Testis (tissue), 2 donors: ENCODE results near the gene AIG1.

Source experiments
- POLR2A ChIP-seq: fragments of 450-650 bp; IDR thresholded peaks from one replicate; pipeline ENCODE4 v1.6.1; 2017; ENCODE audit warnings: antibody characterized with exemption, mild to moderate bottlenecking, moderate library complexity
- TF ChIP-seq, protein P1 (sequence below), 3 experiments: fragments of 450-650 bp in 2 of 3; fragments of 200-600 bp in 1 of 3; sonication (generic) in 1 of 3; IDR thresholded peaks; one replicate each; pipeline ENCODE4 v1.5.1; 2016 to 2019; ENCODE audit warnings: antibody characterized with exemption in 3 of 3, mild to moderate bottlenecking in 2 of 3, moderate library complexity in 1 of 3

DNA sequence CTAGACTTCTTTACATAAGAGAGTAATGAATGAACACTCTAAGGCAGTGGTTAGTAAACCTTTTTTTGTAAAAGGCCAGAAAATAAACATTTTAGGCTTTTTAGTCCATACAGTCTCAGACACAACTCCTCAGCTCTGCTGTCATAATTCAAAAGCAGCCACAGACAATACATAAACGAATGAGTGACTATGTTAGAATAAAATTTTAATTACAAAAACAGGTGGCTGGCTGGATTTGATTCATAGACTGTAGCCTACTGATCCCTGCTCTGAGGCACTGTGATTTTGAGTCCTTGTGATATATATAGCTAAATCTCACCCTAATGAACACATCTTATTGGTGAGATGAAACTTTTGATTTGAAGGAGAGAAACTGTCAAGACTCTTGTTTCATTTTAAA is 155.1 kb downstream of the AIG1 start:
- TF ChIP-seq, protein P1, sequence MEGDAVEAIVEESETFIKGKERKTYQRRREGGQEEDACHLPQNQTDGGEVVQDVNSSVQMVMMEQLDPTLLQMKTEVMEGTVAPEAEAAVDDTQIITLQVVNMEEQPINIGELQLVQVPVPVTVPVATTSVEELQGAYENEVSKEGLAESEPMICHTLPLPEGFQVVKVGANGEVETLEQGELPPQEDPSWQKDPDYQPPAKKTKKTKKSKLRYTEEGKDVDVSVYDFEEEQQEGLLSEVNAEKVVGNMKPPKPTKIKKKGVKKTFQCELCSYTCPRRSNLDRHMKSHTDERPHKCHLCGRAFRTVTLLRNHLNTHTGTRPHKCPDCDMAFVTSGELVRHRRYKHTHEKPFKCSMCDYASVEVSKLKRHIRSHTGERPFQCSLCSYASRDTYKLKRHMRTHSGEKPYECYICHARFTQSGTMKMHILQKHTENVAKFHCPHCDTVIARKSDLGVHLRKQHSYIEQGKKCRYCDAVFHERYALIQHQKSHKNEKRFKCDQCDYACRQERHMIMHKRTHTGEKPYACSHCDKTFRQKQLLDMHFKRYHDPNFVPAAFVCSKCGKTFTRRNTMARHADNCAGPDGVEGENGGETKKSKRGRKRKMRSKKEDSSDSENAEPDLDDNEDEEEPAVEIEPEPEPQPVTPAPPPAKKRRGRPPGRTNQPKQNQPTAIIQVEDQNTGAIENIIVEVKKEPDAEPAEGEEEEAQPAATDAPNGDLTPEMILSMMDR (IDR thresholded peaks at IDR 0.05), result no peak
- TF ChIP-seq POLR2A, result no peak
